Activated naive CD8-positive, alpha-beta T cell (primary cell): ENCODE data around the gene CIROP.

ENCODE experiments used
- H3K27ac Mint-ChIP-seq: one replicate; pipeline ENCODE4 v1.8.0; 2021; ENCODE audit warnings: mixed read lengths
- H3K27me3 Mint-ChIP-seq: one replicate; pipeline ENCODE4 v1.8.0; 2021; ENCODE audit warnings: mixed read lengths
- H3K36me3 Mint-ChIP-seq: one replicate; pipeline ENCODE4 v1.8.0; 2021; ENCODE audit warnings: mixed read lengths
- H3K4me1 Mint-ChIP-seq: one replicate; pipeline ENCODE4 v1.8.0; 2021; ENCODE audit warnings: low read depth, mixed read lengths
- H3K4me3 Mint-ChIP-seq: one replicate; pipeline ENCODE4 v1.8.0; 2021; ENCODE audit warnings: mild to moderate bottlenecking, mixed read lengths
- H3K9me3 Mint-ChIP-seq: one replicate; pipeline ENCODE4 v1.8.0; 2021; ENCODE audit warnings: low read depth, mixed read lengths

Gene CIROP

DNA sequence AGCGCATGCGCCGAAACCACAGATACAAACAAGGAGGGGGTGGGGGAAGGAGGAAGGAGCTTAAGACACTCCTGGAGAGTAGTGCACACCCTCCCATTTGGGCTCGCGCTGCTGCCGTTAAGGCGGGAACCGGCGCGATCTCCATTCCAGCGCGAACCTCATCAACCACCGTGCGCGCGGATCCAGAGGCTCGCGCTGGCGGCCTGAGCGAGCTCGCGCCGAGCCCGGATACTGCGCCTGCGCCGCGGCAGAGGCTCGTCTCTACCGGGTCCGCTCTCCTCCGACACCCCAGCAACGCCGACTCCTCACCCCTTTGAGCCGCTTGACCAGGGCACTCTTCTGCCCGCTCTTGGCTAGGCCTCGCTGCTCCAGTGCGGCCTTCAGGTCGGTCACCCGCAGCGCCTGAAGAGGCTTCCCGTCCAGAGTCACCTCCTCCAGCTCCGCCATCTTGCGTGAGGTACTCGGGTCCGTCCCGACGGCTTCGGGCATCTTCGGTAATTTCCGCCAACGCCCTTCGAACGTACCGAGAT is 10.1 kb downstream of the CIROP start, which contains the start of gene ACIN1:
TSS of gene ACIN1 (minus strand) at position 471 of the 530 bp plus-strand sequence. CDS start at position 447, 24 bp downstream.
- peaks cover 55% of the 10 kb centered on the region for H3K4me1 Mint-ChIP-seq
- peaks cover 24% of the 10 kb centered on the region for H3K36me3 Mint-ChIP-seq
- no peak within 1 kb of the TSS for H3K4me3 Mint-ChIP-seq
- H3K27ac Mint-ChIP-seq, result no peak within 1 kb of the TSS
- H3K9me3 Mint-ChIP-seq, result no peaks in the 10 kb centered on the region
- H3K27me3 Mint-ChIP-seq, result no peaks in the 10 kb centered on the region

GRCh38 chr14:23093991-23094665 is 10.7 kb downstream of the CIROP start:
- H3K4me3 Mint-ChIP-seq, result no peak overlapping the region
- peaks cover 27% of the 10 kb centered on the region for H3K36me3 Mint-ChIP-seq
- H3K27me3 Mint-ChIP-seq, result no peaks in the 10 kb centered on the region
- peaks cover 59% of the 10 kb centered on the region for H3K4me1 Mint-ChIP-seq
- H3K9me3 Mint-ChIP-seq, result no peaks in the 10 kb centered on the region
- H3K27ac Mint-ChIP-seq, result no peak overlapping the region

DNA sequence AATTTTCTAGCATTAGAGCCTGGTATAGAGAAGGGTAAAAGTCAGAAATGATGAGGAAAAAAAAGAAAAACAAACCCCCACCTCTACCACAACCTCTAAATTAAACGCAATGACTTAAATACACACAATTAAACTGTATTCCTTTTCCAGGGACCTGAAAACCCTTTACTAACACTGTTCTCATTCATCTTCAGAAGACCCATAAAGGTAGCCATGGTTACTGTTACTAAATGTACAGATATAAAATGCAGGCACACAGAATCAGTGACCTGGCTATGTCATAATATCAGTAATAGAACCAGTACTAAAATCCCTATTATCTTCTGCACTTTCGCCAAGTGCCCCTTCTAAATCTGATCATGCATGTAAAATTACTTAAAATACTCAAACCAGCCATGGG is 11.3 kb downstream of the CIROP start:
- Mint-ChIP-seq H3K27me3 (no peaks in the 10 kb centered on the region), H3K27ac (peak overlapping the region; percentile 29), H3K4me1 (peaks cover 57% of the 10 kb centered on the region), H3K4me3 (no peak overlapping the region), H3K36me3 (peaks cover 24% of the 10 kb centered on the region), H3K9me3 (no peaks in the 10 kb centered on the region)

- Mint-ChIP-seq H3K4me1 (peaks cover 54% of the 10 kb centered on the region), H3K27me3 (no peaks in the 10 kb centered on the region), H3K27ac (peak overlapping the region; percentile 29), H3K9me3 (no peaks in the 10 kb centered on the region), H3K4me3 (no peak overlapping the region), H3K36me3 (peaks cover 24% of the 10 kb centered on the region)
Observed at GRCh38 chr14:23093104-23093503, 11.7 kb downstream of the CIROP start.

DNA sequence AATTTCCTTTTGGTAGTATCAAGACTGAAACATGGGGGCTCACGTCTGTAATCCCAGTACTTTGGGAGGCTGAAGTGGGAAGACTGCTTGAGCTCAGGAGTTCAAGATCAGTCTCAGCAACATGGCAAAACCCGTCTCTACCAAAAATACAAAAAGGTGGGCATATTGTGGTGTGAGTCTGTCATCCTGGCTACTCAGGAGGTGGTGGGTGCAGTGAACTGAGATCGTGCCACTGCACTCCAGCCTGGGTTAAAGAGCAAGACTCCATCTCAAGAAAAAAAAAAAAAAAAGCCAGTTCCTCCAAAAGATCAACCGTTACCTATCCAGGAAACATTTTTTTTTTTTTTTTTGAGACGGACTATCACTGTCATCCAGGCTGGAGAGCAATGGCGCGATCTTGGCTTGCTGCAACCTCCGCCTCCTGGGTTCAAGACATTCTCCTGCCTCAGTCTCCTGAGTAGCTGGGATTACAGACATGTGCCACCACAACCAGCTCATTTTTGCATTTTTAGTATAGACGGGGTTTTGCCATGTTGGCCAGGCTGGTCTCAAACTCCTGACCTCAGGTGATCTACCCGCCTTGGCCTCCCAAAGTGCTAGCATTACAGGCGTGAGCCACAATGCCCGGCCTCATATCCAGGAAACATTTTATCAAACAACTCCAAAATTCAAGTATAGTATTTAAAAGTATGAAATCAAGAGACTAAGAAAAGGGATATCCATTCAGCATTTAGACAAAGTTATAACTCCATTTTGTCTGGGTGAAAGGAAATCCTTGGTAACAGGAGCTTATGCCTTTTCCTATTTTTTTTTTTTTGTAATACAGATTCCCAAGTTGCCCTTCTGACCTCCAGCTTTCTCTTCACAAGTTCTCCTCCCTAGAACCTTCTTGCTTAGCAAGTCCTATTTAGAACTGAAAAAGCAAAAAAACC is 13.2 kb downstream of the CIROP start:
- Mint-ChIP-seq H3K4me1 (peaks cover 55% of the 10 kb centered on the region), H3K36me3 (peaks cover 26% of the 10 kb centered on the region), H3K9me3 (no peaks in the 10 kb centered on the region), H3K27me3 (no peaks in the 10 kb centered on the region), H3K4me3 (peak overlapping the region; percentile 73), H3K27ac (peak overlapping the region; percentile 83)

- no peaks in the 10 kb centered on the region for H3K27me3 Mint-ChIP-seq
- peaks cover 30% of the 10 kb centered on the region for H3K36me3 Mint-ChIP-seq
- no peaks in the 10 kb centered on the region for H3K9me3 Mint-ChIP-seq
- no peak overlapping the region for H3K4me3 Mint-ChIP-seq
- peaks cover 60% of the 10 kb centered on the region for H3K4me1 Mint-ChIP-seq
- peak overlapping the region; percentile 58 for H3K27ac Mint-ChIP-seq
Observed at GRCh38 chr14:23090254-23090636, 14.5 kb downstream of the CIROP start.

GRCh38 chr14:23089498-23090253 is 15.1 kb downstream of the CIROP start:
- no peak overlapping the region for H3K4me3 Mint-ChIP-seq
- H3K27me3 Mint-ChIP-seq, result no peaks in the 10 kb centered on the region
- peaks cover 30% of the 10 kb centered on the region for H3K36me3 Mint-ChIP-seq
- no peaks in the 10 kb centered on the region for H3K9me3 Mint-ChIP-seq
- H3K4me1 Mint-ChIP-seq, result peaks cover 62% of the 10 kb centered on the region
- H3K27ac Mint-ChIP-seq, result peak overlapping the region; percentile 58

GRCh38 chr14:23086565-23086964 is 18.2 kb downstream of the CIROP start:
- no peaks in the 10 kb centered on the region for H3K27me3 Mint-ChIP-seq
- no peak overlapping the region for H3K4me3 Mint-ChIP-seq
- H3K36me3 Mint-ChIP-seq, result peaks cover 24% of the 10 kb centered on the region
- no peaks in the 10 kb centered on the region for H3K9me3 Mint-ChIP-seq
- peaks cover 43% of the 10 kb centered on the region for H3K4me1 Mint-ChIP-seq
- H3K27ac Mint-ChIP-seq, result peak overlapping the region; percentile 85

GRCh38 chr14:23085458-23085857 is 19.3 kb downstream of the CIROP start:
- Mint-ChIP-seq H3K36me3 (peaks cover 22% of the 10 kb centered on the region), H3K4me1 (peaks cover 40% of the 10 kb centered on the region), H3K27me3 (no peaks in the 10 kb centered on the region), H3K9me3 (no peaks in the 10 kb centered on the region), H3K27ac (peak overlapping the region; percentile 93), H3K4me3 (peak overlapping the region; percentile 53)

GRCh38 chr14:23080474-23080873 is 24.3 kb downstream of the CIROP start:
- H3K4me3 Mint-ChIP-seq, result no peak overlapping the region
- H3K27me3 Mint-ChIP-seq, result no peaks in the 10 kb centered on the region
- peak overlapping the region; percentile 82 for H3K27ac Mint-ChIP-seq
- H3K4me1 Mint-ChIP-seq, result peaks cover 9% of the 10 kb centered on the region
- H3K9me3 Mint-ChIP-seq, result no peaks in the 10 kb centered on the region
- peaks cover 2% of the 10 kb centered on the region for H3K36me3 Mint-ChIP-seq

- Mint-ChIP-seq H3K9me3 (no peaks in the 10 kb centered on the region), H3K27ac (peak overlapping the region; percentile 82), H3K36me3 (peaks cover 5% of the 10 kb centered on the region)
Observed at GRCh38 chr14:23079716-23080115, 25.1 kb downstream of the CIROP start.

DNA sequence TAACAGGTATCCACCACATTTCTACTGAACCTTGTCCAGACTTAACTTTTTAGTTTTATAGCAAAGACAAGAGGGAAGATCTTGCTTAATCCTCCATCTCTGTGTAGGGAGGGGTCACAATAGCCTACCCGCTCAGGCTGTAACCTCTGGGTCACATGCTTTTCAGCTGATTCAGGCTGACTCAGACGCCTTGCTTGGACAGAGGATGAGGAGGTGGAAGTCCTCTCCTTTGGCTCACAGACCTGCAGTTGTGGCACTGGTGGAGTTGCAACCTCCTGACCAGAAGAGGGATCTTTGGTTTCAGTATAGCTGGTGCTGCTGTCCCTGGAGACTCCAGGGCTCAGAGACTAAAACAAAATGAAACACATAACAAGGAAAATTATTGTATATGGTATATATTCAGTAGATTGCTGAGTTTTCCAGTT is 26.1 kb downstream of the CIROP start:
- no peaks in the 10 kb centered on the region for H3K27me3 Mint-ChIP-seq
- H3K4me3 Mint-ChIP-seq, result no peak overlapping the region
- peaks cover 2% of the 10 kb centered on the region for H3K36me3 Mint-ChIP-seq
- peak overlapping the region; percentile 82 for H3K27ac Mint-ChIP-seq
- no peaks in the 10 kb centered on the region for H3K9me3 Mint-ChIP-seq
- peaks cover 4% of the 10 kb centered on the region for H3K4me1 Mint-ChIP-seq

More at GRCh38 chr14:23079716-23080115, 25.1 kb downstream of the CIROP start:
- Mint-ChIP-seq H3K4me1 (peaks cover 7% of the 10 kb centered on the region), H3K27me3 (no peaks in the 10 kb centered on the region), H3K4me3 (no peak overlapping the region)

DNA sequence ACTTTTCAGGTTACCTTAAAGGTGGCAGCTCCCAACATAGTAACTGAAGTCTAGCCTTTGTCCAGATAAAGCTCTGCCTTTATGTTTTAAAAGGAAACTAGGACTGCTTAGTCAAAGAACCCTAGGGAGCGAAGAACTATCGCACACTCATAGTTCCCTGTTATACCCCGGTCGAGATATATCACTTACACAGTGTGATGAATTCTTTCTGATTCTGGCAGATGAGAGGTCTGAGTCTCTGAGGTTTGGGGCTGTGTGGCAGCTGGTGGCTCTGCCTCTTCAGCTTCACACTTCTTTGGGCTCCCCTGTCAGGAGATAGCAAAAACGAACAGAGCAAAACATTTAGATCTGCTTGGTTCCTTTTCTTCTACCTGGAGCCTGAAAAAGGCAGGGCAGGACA is 26.8 kb downstream of the CIROP start:
- Mint-ChIP-seq H3K36me3 (peaks cover 2% of the 10 kb centered on the region), H3K9me3 (no peaks in the 10 kb centered on the region), H3K27ac (peak overlapping the region; percentile 82), H3K4me1 (peaks cover 4% of the 10 kb centered on the region), H3K4me3 (no peak overlapping the region), H3K27me3 (no peaks in the 10 kb centered on the region)

DNA sequence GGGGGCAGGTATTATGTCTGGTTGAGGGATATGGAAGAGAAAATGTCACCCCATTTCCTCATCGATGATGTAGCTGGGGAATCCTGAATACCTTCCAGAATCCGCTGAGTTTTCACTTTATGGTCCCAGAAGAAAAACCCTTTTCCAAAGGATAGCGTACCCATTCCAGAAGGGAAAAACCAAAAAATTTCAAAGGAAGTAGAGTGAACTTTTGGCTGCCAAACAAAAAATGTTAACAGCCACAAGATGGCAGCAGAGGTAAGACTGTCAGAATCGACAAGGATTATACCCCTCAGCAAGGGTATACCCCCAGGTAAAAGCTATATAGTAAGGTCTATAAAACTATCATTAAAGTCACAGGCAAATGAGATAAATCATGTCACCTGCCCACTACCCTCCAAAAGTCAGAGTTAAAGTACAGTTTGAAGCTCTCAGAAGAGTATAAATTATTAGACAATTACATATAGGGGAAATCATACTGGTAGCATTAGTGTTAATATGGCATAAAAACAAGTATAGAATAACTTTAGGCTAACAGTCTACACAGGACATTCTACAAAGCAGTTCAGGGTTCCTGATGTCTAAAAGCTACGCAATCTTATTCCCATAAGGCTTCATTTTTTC is 27.9 kb downstream of the CIROP start:
- peaks cover 2% of the 10 kb centered on the region for H3K36me3 Mint-ChIP-seq
- H3K27me3 Mint-ChIP-seq, result no peaks in the 10 kb centered on the region
- H3K9me3 Mint-ChIP-seq, result no peaks in the 10 kb centered on the region
- peaks cover 12% of the 10 kb centered on the region for H3K4me1 Mint-ChIP-seq
- peak overlapping the region; percentile 16 for H3K27ac Mint-ChIP-seq
- H3K4me3 Mint-ChIP-seq, result no peak overlapping the region
